ENCODE data around the gene AP1S1.

Gene AP1S1

GRCh38 chr7:101207459-101207858 lies 53.2 kb downstream of the AP1S1 start:
- Mint-ChIP-seq H3K4me3 (no peak overlapping the region), H3K9me3 (no peaks in the 10 kb centered on the region), H3K27me3 (peaks cover 5% of the 10 kb centered on the region), H3K4me1 (peaks cover 14% of the 10 kb centered on the region), H3K36me3 (peaks cover 52% of the 10 kb centered on the region), H3K27ac (no peak overlapping the region)
- no peak for ATAC-seq

GRCh38 chr7:101208794-101209193 lies 54.5 kb downstream of the AP1S1 start:
- no peak overlapping the region for H3K4me3 Mint-ChIP-seq
- ATAC-seq: no peak
- H3K9me3 Mint-ChIP-seq: no peaks in the 10 kb centered on the region
- peaks cover 3% of the 10 kb centered on the region for H3K4me1 Mint-ChIP-seq
- no peaks in the 10 kb centered on the region for H3K27me3 Mint-ChIP-seq
- H3K27ac Mint-ChIP-seq: no peak overlapping the region
- peaks cover 52% of the 10 kb centered on the region for H3K36me3 Mint-ChIP-seq

GRCh38 chr7:101210143-101210542 lies 55.9 kb downstream of the AP1S1 start:
- Mint-ChIP-seq H3K27ac (no peak overlapping the region), H3K27me3 (no peaks in the 10 kb centered on the region), H3K9me3 (no peaks in the 10 kb centered on the region), H3K36me3 (peaks cover 63% of the 10 kb centered on the region), H3K4me3 (no peak overlapping the region), H3K4me1 (no peaks in the 10 kb centered on the region)
- no peak for ATAC-seq

All from stimulated activated memory B cell treated with anti-CD40 and anti-IgM and Interleukin-4, amounts not matched to agents 10 μg/mL and 1 μg/mL and 100 μg/mL, for 72 hours (primary cell).